GM18519 (cell line): ENCODE measurements around the gene RAP1A.
"Not testable (repeated sequence)": the region's sequence is repeated elsewhere in the genome, so short reads cannot be mapped to it uniquely, and the experiment has no call there.

Experiments
- ATAC-seq: cut with Tn5 transposase; IDR thresholded peaks from one replicate; pipeline ENCODE4 v1.9.1; 2021; ENCODE audit warnings: mild to moderate bottlenecking, moderate library complexity; ENCODE audit not compliant: unreplicated experiment, low FRiP score

Gene RAP1A

DNA sequence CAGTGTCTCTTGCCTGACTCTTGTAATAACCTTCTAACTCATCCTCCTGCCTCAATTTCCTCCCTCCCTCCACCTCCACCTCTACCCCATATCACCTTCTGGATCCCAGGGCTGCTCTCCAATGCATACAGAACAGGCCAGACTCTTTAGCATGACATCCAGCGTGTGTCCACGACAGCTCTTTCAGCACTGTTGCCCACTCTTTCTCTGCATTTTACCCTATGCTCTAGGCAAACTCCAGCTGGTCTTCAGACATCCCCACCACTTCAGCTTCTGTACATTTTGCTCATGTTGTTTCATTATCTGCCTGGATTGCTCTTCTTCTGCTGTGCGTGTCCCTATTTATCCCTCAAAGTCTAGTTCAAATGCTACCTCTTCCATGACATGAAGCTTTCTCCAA is 114.8 kb downstream of the RAP1A start:
- no peak for ATAC-seq

DNA sequence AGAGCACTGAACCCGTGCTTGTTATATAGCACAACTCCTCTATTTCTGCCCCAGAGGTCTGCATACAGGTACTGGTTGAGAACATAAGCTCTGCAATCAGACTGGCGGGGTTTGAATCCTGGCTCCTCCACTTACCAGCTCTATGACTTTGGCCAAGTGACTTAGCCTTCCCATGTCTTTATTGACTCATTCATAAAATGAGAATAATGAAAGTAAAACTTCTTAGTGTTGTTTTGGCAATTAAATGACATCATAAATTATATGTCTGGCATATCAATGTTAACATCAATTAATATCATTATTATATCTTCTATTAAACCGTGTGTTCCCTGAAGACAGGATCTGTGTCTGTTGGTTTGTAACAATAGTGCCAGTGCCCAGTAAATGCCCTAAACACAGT is 115.3 kb downstream of the RAP1A start:
- no peak for ATAC-seq

DNA sequence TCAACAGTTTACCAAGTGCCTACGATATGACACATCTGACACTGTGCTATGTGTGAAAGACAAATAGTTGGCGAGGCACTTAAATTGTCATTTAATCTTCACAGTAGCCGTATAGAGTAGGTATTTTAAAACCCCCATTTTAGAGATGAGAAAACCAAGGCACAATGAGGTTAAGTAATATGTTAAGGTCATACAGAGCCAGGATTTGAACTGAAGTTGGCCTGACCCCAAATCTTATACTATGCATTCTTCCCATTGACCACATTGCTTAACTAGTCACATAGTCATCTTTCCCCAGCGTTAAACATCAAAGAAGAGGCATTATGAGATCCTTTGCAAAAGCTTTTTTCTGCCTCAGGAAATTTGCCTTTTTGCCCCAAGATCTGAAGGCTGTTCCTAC is 115.7 kb downstream of the RAP1A start:
- ATAC-seq, result no peak

DNA sequence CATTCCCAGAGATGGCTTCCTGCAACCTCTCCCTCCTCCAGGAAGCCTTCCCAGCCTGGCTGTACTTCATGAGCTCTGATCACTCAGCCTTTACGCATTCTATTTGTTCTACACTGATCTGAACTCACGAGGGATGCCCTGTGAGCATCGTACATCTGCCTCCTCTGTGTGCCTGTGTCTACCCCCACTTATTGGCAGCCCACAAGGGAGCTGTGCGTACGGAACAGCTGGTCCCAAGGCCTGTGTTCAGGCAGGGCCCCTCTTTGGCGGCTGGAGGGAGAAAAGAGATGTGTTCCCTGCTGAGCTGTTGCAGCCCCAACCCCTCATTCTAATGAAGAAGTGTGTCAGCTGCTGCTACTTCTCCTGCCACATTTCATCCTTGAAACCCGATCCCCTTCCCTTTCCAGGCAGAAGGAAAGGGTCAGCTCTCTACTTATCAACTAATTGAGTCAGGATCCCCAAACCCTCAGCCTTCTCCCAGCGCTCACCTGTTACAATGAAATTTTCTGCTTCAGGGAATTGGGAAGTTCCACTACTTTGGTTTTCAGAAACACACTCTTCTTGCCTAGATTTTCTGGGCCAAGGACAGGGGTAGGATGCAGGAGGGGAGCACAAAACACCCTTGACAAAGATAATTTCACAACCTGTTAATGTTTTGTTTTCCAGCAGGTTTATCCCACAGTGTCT is 116.4 kb downstream of the RAP1A start:
- no peak for ATAC-seq

DNA sequence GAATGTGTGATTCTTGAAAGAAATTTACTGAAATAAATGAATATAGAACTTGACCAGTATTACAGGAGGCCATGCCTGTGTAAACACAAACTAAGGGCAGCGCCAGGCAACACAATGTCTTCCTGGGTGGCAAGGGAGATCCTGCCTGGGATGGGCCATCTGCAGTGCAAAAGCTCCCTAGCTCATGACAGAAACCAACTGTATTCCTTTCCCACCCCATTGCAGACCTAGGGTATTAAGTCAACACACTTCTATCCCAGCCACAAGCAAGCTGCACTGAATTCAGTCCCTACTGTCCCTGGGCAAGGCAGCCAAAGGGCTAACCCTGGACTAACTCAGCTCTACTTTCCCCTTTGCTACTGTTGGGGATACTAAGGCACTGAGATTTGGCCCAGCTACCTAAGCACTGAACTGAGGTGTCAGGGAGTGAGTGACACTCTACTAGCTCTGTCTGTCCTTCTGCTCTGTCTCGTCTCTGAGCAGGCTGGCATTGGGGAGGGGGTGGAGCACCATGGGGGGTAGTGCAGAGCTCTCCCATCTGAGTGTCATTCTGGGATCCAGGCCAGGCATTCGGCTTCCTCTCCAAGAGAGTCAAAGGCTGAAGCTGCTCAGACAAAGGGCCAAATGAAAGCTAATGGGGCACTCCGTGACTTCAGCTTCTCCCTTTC is 117.1 kb downstream of the RAP1A start:
- no peak for ATAC-seq

DNA sequence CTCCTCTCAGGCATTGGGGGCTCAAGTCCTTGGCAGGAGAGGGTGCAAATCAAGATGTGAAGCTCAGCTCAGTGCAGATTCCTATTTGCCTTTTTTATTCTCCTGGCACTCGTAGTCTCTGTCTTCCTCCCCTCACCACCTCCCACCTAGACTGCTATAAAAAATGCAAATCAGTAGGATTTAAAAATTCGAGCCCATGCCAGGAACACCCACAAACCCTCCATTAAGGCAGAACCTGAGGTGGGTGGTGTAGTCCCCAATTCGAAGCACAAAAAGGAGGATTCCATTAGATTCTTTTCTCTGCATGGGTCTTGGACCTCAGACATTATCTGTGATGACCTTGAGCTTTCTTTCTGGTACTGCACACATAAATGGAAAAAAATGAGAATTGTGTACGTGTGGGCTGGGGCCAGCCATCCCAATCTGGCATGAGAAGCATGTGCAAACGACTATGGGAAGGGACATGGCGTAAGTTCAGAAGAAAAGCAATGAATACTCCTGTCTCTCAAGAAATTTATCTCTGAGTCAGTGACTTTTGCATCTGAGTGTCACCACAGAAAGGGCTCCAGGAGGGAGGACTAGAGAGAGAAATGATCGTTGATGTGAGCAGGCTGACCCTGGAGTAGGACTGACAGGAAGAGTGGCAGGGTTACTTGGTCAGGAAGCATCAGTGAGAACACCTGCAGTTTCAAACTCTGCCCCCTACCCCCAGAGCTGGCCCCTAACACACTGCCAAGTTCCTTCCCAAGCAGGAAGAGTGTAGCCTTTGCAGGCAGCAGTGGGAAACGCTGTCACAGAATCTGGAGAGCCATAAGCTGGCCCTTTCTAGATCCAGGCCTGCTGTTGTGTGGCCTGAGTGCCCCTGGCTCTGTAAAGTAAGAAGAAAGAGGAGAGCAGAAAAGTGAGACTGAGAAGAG is 117.9 kb downstream of the RAP1A start:
- no peak for ATAC-seq

DNA sequence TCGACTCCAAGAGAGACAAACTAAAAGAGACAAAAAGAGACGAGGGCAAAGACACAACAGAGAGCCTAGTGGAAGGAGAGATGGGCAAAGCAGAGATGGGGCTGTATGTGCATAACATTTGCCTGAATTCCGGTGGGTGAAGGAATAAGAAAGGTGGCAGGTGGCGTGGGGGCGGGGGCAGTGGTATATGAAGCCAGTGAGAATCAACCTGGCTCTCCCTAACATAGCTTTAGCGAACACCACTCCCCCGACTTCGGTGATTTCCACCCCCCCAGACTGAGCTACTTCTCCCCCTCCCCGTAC is 118.5 kb downstream of the RAP1A start:
- no peak for ATAC-seq

DNA sequence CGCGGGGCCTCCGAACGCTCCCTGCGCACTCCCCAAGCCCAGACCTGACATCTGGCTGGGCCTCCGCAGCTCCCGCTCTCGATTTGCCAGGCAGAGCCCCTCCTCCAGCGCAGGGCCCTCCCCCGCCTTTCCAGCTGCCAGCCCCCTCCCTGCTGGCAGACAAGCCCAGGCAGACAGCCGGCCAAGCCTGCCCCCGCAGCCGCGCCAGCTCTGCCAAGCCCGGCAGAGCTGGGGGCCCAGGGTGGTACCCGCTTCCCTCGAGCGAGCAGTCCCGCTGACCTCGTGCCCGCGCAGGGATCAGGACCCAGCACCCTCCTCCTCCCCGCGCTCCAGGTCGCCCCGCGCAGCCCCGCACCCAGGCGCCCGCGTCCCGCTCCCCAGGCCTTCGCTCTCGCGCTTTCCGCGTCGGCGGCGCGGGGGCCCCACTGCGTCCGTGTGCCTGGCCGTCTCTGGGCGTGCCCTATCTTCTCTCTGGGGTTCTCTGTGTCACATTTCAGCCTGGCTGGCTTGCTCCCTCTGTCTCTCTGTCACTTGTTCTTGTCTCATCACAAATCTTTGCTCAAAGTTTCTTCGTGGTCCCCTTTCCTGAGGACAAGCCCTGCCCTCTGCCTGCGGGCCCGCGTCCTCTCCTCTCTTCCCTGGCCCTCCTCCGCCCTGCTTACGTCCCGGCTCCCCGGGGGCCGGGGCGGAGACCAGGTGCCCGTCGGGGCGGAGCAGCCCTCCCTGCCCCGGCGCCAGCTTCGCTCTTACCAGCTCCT is 119.0 kb downstream of the RAP1A start:
- peak; percentile 29 for ATAC-seq

DNA sequence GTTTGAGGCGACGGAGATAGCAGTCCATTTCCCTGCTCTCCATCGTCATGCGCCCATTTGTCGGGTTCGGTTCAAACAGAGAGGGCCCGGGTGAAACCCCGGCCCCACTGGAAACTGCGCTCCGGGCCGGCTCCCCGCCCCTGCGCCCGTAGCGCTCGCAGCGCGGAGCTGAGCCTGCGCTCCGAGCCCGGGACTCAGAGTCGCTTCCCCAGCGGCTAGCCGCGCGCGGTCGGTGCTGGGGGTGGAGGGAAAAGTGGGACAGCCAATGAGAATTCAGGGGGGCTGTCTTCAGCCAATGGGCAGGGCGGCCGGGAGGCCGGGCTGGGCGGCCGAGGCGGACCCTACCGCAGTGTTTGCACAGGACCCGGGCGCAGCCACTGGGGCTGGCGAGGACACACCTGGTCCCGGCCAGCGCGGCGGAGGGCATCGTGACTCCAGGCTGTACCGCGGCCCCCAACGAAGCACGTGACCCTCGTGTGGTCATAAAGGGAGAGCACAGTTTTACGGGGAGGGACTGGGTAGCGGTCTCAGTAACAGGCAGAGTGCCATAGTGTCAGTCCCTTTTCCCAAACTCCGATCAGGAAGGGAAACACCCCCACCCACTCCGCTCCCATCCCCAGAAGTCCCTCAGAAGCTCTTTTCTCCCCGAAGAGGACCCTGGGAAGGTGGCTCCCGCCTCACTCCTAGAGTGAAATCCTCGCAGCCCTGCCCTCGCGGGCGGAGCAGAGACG is 119.8 kb downstream of the RAP1A start, which contains the start of gene INKA2:
INKA2 (minus strand) TSS at position 202 of the 731 bp plus-strand sequence; CDS start at position 49, 153 bp downstream.
- ATAC-seq, result peak; percentile 66

DNA sequence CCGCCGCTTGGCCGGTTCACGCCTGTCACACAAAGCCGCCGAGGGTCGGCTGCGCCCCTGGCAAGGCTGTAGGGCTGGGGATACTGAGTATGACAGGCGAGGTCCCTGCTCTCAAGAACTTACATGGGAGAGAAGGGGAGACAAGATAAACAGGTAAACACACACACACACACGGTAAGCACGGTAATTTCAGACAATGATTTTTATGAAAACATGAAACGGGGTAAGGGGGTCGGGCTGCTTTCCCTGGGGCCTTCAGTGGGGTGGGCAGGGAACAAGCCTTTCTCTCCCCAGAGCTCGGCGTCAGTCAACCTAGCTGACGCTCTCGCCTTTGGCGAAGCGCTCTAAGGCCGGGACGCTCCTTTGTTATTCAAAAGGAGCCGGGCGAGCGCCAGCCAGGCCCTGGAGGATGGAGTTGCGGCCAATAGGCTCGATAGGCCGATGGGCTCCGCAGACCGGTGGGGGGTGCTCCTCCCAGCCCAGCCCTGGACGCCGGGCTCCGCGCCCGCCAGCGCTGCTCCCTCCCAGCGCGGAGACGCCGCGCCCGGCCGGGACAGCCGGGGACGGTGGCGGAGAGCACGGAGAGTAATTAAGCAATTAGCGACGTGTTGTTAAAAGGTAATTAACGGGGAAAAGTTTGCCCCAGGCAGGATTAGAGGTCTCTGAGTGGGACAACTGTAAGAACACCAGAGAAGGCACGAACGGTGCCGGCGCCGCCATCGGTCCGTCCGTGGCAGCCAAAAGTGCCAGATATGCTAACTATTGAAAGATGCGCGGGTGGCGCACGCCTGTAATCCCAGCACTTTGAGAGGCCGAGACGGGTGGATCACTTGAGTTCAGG is 120.6 kb downstream of the RAP1A start:
- no peak for ATAC-seq

DNA sequence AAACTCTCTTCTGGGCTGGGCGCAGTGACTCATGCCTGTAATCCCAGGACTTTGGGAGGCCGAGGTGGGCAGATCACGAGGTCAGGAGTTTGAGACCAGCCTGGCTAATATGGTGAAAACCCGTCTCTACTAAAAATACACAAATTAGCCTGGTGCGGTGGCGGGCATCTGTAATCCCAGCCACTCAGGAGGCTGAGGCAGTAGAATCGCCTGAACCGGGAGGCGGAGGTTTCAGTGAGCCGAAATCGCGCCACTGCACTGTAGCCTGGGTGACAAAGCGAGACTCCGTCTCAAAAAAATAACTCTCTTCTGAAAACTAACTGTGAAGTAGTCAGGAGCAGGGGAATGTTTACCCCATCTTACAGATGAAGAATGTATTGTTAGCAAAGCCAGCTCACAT is 122.7 kb downstream of the RAP1A start:
- ATAC-seq, result not testable (repeated sequence)

DNA sequence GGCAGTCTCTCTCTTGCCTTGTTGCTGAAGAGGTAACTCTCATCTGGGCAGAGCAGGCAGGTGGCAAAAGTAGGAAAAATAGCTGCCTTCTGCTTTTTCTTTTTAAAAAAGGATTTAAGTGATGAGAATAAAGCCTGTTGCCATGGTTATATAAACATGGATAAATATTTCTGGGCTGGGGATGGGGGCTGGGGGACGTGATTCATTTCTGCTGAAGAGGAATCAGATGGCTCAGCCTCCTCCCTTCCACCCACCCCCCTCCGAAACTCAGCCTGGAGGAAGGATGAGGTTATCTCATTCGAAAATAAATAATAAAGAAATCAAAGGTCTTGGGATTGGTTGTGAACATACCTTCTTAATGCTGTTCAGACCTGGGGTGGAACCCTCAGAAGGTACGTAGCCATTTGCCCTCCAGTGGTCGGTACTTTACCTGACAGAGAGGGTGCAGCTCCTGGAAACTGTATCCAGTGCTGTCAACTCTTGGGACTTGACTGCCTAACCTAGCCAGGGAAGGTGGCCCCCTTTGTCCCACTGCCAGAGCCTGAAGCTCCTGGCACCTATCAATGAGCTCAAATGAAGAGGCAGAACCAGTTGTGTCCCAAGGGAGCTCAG is 123.5 kb downstream of the RAP1A start:
- no peak for ATAC-seq

DNA sequence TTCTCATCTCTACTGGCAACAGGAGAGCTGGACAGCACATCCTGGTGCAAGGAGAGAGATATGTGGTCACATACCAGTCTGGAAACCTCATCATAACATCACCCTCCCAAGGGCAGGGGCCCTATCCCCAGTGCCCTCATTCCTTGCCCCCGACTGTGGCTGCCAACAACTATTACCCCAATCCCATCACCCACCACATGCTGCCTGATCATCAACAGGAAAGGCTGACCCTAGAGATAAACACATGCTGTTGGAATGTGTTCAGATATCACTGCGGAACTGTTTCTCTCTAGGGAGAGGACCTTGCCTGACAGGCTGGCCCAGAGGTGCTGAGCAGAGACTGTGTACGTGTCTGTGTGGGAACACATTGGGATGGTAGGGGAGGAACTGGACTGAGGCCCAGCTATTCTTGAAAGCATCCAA is 124.1 kb downstream of the RAP1A start:
- no peak for ATAC-seq

DNA sequence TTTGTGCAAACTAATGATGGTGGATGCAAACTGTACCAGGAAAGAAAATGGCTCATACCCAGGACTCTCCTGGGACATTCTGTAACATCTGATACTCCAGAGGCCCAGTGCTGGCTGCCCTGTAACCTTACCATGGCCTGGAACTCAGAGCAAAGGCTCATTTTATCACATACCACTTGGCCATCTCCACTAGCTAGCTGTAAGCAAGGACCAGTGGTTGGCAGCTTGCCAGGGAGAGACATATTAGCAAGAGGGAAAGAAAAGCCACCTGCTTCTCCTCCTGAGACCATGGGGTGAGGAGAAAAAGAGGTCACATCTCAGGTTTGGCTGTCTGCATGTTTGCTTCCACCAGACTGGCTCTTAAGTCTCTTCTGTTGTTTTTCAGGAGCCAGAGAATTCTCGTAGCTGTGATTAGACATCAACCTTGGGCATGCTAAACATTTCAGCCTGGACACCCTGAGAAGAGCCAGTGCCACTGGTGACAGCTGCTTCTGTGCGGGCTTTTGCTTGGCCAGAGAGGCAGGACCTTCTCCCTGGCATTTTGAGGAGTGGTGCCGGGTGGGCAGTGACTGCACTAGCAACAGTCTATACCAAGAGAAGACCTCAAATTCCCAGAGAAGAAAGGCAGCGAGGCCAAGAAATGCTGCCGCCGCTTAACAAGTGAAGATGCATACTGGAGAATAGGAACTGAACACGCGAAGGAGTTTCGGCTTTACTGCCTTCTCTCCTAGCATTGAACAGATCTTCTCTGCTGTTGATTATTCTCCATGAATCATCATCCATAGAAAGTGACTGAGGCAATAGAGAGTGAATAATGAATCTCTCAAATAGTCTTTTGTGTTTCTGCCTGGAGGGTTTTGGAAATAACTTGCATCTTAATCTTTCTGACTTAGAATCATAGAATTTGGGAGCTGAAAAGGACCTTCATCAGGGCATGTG is 126.4 kb downstream of the RAP1A start:
- no peak for ATAC-seq

DNA sequence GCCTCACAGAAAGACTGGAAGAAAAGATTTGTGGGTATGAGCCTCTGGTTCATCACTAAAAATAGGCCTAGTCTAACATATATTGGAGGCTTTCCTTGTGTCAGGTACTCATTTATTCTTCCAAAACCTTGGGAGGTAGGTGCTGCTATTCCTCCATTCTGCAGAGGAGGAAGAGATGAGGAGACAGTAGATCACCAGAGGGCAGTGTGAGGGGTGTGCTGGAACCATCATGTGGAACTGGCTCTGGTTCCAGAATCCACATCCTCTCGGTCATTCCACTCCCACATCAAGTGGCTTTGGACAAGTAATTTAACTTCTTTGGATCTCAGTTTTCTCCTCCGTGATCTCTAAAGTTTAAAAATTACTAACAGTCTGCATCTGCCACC is 127.0 kb downstream of the RAP1A start:
- ATAC-seq, result no peak

DNA sequence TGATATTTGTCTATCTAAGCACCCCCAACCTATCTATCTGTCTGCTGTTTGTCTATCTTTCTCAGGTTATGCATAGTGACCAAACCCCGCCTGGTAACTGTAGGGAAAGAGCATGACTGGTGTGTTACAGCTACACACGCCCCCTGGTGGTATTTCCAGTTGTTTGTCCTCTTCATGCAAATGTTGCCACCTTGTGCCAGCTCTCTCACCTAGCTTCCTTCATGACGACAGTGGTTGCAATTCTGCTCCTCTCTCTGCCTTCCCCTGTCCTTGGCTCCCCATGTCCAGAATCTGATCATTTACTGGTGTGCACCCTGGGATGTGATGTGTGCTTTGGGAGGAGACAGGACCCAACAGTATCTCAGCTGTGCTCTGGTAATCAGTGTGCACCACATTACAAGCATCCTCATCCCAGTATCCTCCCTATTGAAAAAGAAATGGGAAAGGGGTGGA is 127.7 kb downstream of the RAP1A start:
- no peak for ATAC-seq

DNA sequence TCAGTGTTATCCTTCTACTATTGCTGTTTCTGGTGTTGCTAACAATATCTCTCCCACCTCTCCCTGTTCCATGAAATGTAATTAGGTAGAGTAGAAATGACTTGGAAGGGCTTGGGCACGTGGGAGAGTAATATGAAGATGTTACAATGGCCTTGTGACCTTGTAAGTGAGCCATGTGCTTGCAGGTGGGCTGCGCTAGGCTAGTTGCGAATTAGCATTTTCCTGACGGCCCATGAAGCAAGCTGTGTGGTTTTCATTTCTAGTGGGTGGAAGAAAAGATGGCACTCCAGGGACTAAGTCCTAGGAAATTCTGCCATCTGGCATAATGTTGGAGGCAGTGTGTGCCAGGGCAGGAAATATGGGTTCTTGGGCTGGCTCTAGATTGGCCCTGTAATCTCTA is 128.4 kb downstream of the RAP1A start:
- ATAC-seq, result no peak

DNA sequence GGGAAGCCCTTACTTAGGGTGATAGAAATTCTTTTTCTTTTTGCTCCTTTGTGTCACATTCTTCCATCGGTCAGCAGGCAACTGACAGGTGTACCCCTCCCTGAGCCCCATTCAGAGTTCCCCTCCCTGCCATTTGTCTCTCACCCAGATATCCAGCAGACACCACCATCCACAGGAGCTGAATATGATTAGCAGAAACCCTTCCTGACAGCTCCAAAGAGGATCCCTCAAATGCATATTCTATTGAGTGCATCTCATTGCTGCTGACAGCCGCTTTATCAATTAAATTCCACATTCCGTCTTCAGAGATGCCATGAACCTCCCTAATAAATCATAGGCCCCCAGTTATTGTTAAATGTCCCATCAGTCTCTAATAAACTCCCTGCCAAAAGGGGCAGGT is 130.0 kb downstream of the RAP1A start:
- ATAC-seq, result no peak
